Activated CD8-positive, alpha-beta T cell treated with anti-CD3 and anti-CD28 coated beads for 36 hours (primary cell): ENCODE data around the gene SEMA7A. TPM values are rescaled to one million over a fixed set of nuclear protein-coding genes. Genes with fewer than 3 reads are reported as not detected.
"Not testable (repeated sequence)": the region's sequence is repeated elsewhere in the genome, so short reads cannot be mapped to it uniquely, and the experiment has no call there.

ENCODE experiments used
- ATAC-seq: fragments of 200-7000 bp; cut with Tn5 transposase; one replicate; pipeline ENCODE4 v1.10.0; 2021; ENCODE audit warnings: mild to moderate bottlenecking, moderate library complexity
- CTCF ChIA-PET: fragments of 350-600 bp; sonication (Branson Sonifier 250); formaldehyde crosslinking; loops from one replicate; lab custom pipeline; 2021; ENCODE audit warnings: antibody characterized with exemption; lab: Charles Lee
- POLR2A ChIA-PET: fragments of 350-600 bp; sonication (Branson Sonifier 250); formaldehyde crosslinking; loops from one replicate; lab custom pipeline; 2021; ENCODE audit warnings: antibody characterized with exemption; lab: Charles Lee
- DNase-seq: peaks from one replicate; pipeline ENCODE4 v3.0.0-alpha.2; 2020
- H3K27ac Mint-ChIP-seq: one replicate; pipeline ENCODE4 v1.8.0; 2021; ENCODE audit warnings: mild to moderate bottlenecking, mixed read lengths
- H3K27me3 Mint-ChIP-seq: one replicate; pipeline ENCODE4 v1.8.0; 2021; ENCODE audit warnings: mixed read lengths
- H3K36me3 Mint-ChIP-seq: one replicate; pipeline ENCODE4 v1.8.0; 2021; ENCODE audit warnings: low read depth, mixed read lengths
- H3K4me1 Mint-ChIP-seq: one replicate; pipeline ENCODE4 v1.8.0; 2021; ENCODE audit warnings: low read depth, mixed read lengths
- H3K4me3 Mint-ChIP-seq: one replicate; pipeline ENCODE4 v1.8.0; 2021; ENCODE audit warnings: mild to moderate bottlenecking, moderate library complexity, mixed read lengths
- H3K9me3 Mint-ChIP-seq: one replicate; pipeline ENCODE4 v1.8.0; 2021; ENCODE audit warnings: mixed read lengths
- CTCF ChIP-seq: fragments of 200-600 bp; IDR thresholded peaks from one replicate; pipeline ENCODE4 v1.8.0; 2022; ENCODE audit warnings: antibody characterized with exemption, mild to moderate bottlenecking
- intact Hi-C: fragments of 100-400 bp; cut with micrococcal nuclease; formaldehyde crosslinking; loops from one replicate; pipeline ENCODE4 v1.10.0; 2022
- total RNA-seq, 2 experiments: library from RNA; stranded (reverse); gene quantifications; one replicate each; pipeline ENCODE4 v1.2.3, GENCODE V29; 2021

Gene SEMA7A
- total RNA-seq, 2 experiments from 2014 or later: 62.4 TPM

GRCh38 chr15:74392902-74393301, 40.9 kb downstream of the SEMA7A start:
- CTCF ChIA-PET: interaction anchor here (1.2 to 5.3 kb wide), 4 partner anchors 7 to 17 kb away, joined by 3 to 40 read pairs (median 8); no protein-coding TSS in a partner anchor
- Mint-ChIP-seq H3K9me3 (no peaks in the 10 kb centered on the region), H3K27me3 (no peaks in the 10 kb centered on the region), H3K4me3 (no peak overlapping the region), H3K36me3 (no peaks in the 10 kb centered on the region), H3K27ac (peak overlapping the region; percentile 89), H3K4me1 (peaks cover 86% of the 10 kb centered on the region)
- no peak for TF ChIP-seq CTCF
- intact Hi-C loops: no loop called here
- DNase-seq: no peak
- ATAC-seq: no peak
- POLR2A ChIA-PET: interaction anchor here (1.8 to 6.1 kb wide), 2 partner anchors 8 to 10 kb away, joined by 8 to 47 read pairs; no protein-coding TSS in a partner anchor

GRCh38 chr15:74392451-74392830, 41.3 kb downstream of the SEMA7A start:
- ATAC-seq: no peak
- Mint-ChIP-seq H3K9me3 (no peaks in the 10 kb centered on the region), H3K36me3 (no peaks in the 10 kb centered on the region), H3K27ac (peak overlapping the region; percentile 89), H3K27me3 (no peaks in the 10 kb centered on the region), H3K4me1 (peaks cover 81% of the 10 kb centered on the region), H3K4me3 (no peak overlapping the region)
- intact Hi-C loops: no loop called here
- ChIA-PET POLR2A (interaction anchor here (1.8 to 6.1 kb wide), 2 partner anchors 8 to 10 kb away, joined by 8 to 47 read pairs; no protein-coding TSS in a partner anchor), CTCF (interaction anchor here (1.2 to 5.3 kb wide), 3 partner anchors 7 to 17 kb away, joined by 3 to 40 read pairs (median 12); no protein-coding TSS in a partner anchor)
- TF ChIP-seq CTCF: no peak
- no peak for DNase-seq

- Mint-ChIP-seq H3K27me3 (no peaks in the 10 kb centered on the region), H3K36me3 (no peaks in the 10 kb centered on the region), H3K27ac (peak overlapping the region; percentile 89), H3K4me1 (peaks cover 79% of the 10 kb centered on the region), H3K9me3 (no peaks in the 10 kb centered on the region), H3K4me3 (peak overlapping the region; percentile 20)
- no peak for DNase-seq
- CTCF ChIA-PET: interaction anchor here (1.2 kb wide), 2 partner anchors 9 to 16 kb away, joined by 3 to 4 read pairs; no protein-coding TSS in a partner anchor
- no peak for TF ChIP-seq CTCF
- no peak for ATAC-seq
- POLR2A ChIA-PET: interaction anchor here (0.8 to 6.1 kb wide), 3 partner anchors 7 to 11 kb away, joined by 4 to 47 read pairs (median 10); no protein-coding TSS in a partner anchor
- intact Hi-C loops: no loop called here
Observed at GRCh38 chr15:74391582-74392450, 41.9 kb downstream of the SEMA7A start.

- no peaks in the 10 kb centered on the region for H3K27me3 Mint-ChIP-seq
- POLR2A ChIA-PET: interaction anchor here (0.8 to 2.2 kb wide), 2 partner anchors 10 to 12 kb away, joined by 4 to 10 read pairs; no protein-coding TSS in a partner anchor
Observed at GRCh38 chr15:74390647-74391288, 43.0 kb downstream of the SEMA7A start.

GRCh38 chr15:74390049-74390646, 43.6 kb downstream of the SEMA7A start:
- intact Hi-C loops, DNase-seq, H3K27me3 Mint-ChIP-seq, ATAC-seq, H3K36me3 Mint-ChIP-seq, H3K9me3 Mint-ChIP-seq: not testable (repeated sequence)
- peak overlapping the region; percentile 46 for H3K4me3 Mint-ChIP-seq
- ChIA-PET CTCF (interaction anchor here (0.6 to 1.3 kb wide), 3 partner anchors 15 to 565 kb away, joined by 3 to 4 read pairs (median 3); no protein-coding TSS in a partner anchor), POLR2A (interaction anchor here (0.7 to 2.2 kb wide), 2 partner anchors 11 to 13 kb away, joined by 3 to 10 read pairs; no protein-coding TSS in a partner anchor)
- H3K4me1 Mint-ChIP-seq: peaks cover 79% of the 10 kb centered on the region
- peak overlapping the region; percentile 89 for H3K27ac Mint-ChIP-seq

More at GRCh38 chr15:74390647-74391288, 43.0 kb downstream of the SEMA7A start:
- CTCF ChIA-PET: interaction anchor here (1.1 to 1.3 kb wide), 3 partner anchors 8 to 18 kb away, joined by 3 to 4 read pairs (median 4); no protein-coding TSS in a partner anchor
- Mint-ChIP-seq H3K27ac (peak overlapping the region; percentile 89), H3K9me3 (no peaks in the 10 kb centered on the region), H3K4me1 (peaks cover 79% of the 10 kb centered on the region), H3K4me3 (peak overlapping the region; percentile 46), H3K36me3 (no peaks in the 10 kb centered on the region)
- ATAC-seq: no peak
- no peak for DNase-seq
- TF ChIP-seq CTCF: no peak
- intact Hi-C loops: no loop called here
